ENCODE data around the gene FAT1. TPM values are rescaled to one million over a fixed set of nuclear protein-coding genes. Genes with fewer than 3 reads are reported as not detected.

FAT1 gene
- total and polyA plus RNA-seq, 2 donors (not counting 1 experiment from before 2014, with no cell fraction given) = 151 to 729 TPM

GRCh38 chr4:186738421-186738820 is 14.8 kb upstream of the FAT1 start:
- no peaks in the 10 kb centered on the region for H3K36me3 ChIP-seq (ENCODE audit: control insufficient read depth, insufficient read depth, low read length)
- no peak for DNase-seq (ENCODE audit: low read depth in 2 of 2)
- H3K9ac ChIP-seq (ENCODE audit: insufficient read depth, low read length) = no peak overlapping the region
- no peaks in the 10 kb centered on the region for H3K79me2 ChIP-seq (ENCODE audit: control insufficient read depth, insufficient read depth, low read length)
- no peak overlapping the region for H3K4me2 ChIP-seq (ENCODE audit: extremely low read depth, insufficient read depth, low read length)
- H4K20me1 ChIP-seq (ENCODE audit: control insufficient read depth, extremely low read depth, insufficient read depth, low read length) = no peaks in the 10 kb centered on the region
- H3K27me3 ChIP-seq (ENCODE audit: control insufficient read depth, insufficient read depth, low read length) = no peaks in the 10 kb centered on the region
- H3K9me3 ChIP-seq (ENCODE audit: control insufficient read depth, insufficient read depth, low read depth, low read length) = no peaks in the 10 kb centered on the region
- H2AFZ ChIP-seq (ENCODE audit: low read length) = no peak overlapping the region
- H3K27ac ChIP-seq (ENCODE audit: insufficient read depth, low read length) = no peak overlapping the region
- TF ChIP-seq CTCF (conservative IDR thresholded peaks at IDR 0.05 in 1 of 2, IDR thresholded peaks at IDR 0.05 in 1 of 2; ENCODE audit: low read depth in 1 of 2, low read length in 2 of 2) (no peak), EZH2 (IDR thresholded peaks at IDR 0.05; ENCODE audit: low read length, missing control alignments) (no peak)
- no peaks in the 10 kb centered on the region for H3K4me1 ChIP-seq (ENCODE audit: control insufficient read depth, extremely low read depth, insufficient read depth, low read length)
- H3K4me3 ChIP-seq (replicated peaks in 1 of 4; ENCODE audit: control extremely low read depth in 1 of 4, insufficient read depth in 1 of 4, low read depth in 3 of 4, low read length in 4 of 4) = no peak overlapping the region

- Histone ChIP-seq H3K27me3 (ENCODE audit: control insufficient read depth, insufficient read depth, low read length) (no peaks in the 10 kb centered on the region), H4K20me1 (ENCODE audit: control insufficient read depth, extremely low read depth, insufficient read depth, low read length) (no peaks in the 10 kb centered on the region), H3K9ac (ENCODE audit: insufficient read depth, low read length) (no peak overlapping the region), H3K9me3 (ENCODE audit: control insufficient read depth, insufficient read depth, low read depth, low read length) (no peaks in the 10 kb centered on the region), H3K4me3 (replicated peaks in 1 of 4; ENCODE audit: control extremely low read depth in 1 of 4, insufficient read depth in 1 of 4, low read depth in 3 of 4, low read length in 4 of 4) (no peak overlapping the region), H3K79me2 (ENCODE audit: control insufficient read depth, insufficient read depth, low read length) (no peaks in the 10 kb centered on the region), H2AFZ (ENCODE audit: low read length) (no peak overlapping the region), H3K4me2 (ENCODE audit: extremely low read depth, insufficient read depth, low read length) (no peak overlapping the region), H3K27ac (ENCODE audit: insufficient read depth, low read length) (no peak overlapping the region), H3K36me3 (ENCODE audit: control insufficient read depth, insufficient read depth, low read length) (no peaks in the 10 kb centered on the region), H3K4me1 (ENCODE audit: control insufficient read depth, extremely low read depth, insufficient read depth, low read length) (no peaks in the 10 kb centered on the region)
- DNase-seq (ENCODE audit: low read depth in 2 of 2) = no peak
- TF ChIP-seq EZH2 (IDR thresholded peaks at IDR 0.05; ENCODE audit: low read length, missing control alignments) = no peak
Measured at GRCh38 chr4:186737427-186737826, 13.8 kb upstream of the FAT1 start.

DNA sequence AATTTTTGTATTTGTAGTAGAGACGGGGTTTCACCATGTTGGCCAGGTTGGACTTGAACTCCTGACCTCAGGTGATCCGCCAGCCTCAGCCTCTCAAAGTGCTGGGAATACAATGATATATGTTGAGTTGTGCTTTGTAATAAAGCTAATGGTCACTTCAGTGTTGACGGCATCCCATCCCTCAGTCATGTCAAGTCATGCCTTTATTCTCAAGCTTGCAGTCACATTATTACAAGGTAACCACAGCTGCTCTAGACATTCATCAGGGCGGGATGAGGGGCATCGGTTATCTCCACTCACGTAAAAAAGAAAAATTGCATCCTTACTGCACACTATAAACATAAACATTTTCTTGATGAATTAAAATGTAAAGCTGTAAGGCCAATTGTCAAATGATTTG is 12.8 kb upstream of the FAT1 start:
- DNase-seq (ENCODE audit: low read depth in 2 of 2) = no peak
- Histone ChIP-seq H3K79me2 (ENCODE audit: control insufficient read depth, insufficient read depth, low read length) (no peaks in the 10 kb centered on the region), H3K27ac (ENCODE audit: insufficient read depth, low read length) (no peak overlapping the region)

More for the DNA sequence above, 12.8 kb upstream of the FAT1 start:
- no peaks in the 10 kb centered on the region for H4K20me1 ChIP-seq (ENCODE audit: control insufficient read depth, extremely low read depth, insufficient read depth, low read length)
- no peak overlapping the region for H3K9ac ChIP-seq (ENCODE audit: insufficient read depth, low read length)
- H3K4me1 ChIP-seq (ENCODE audit: control insufficient read depth, extremely low read depth, insufficient read depth, low read length) = no peaks in the 10 kb centered on the region
- H3K9me3 ChIP-seq (ENCODE audit: control insufficient read depth, insufficient read depth, low read depth, low read length) = no peaks in the 10 kb centered on the region
- H2AFZ ChIP-seq (ENCODE audit: low read length) = no peak overlapping the region
- H3K27me3 ChIP-seq (ENCODE audit: control insufficient read depth, insufficient read depth, low read length) = no peaks in the 10 kb centered on the region
- H3K4me2 ChIP-seq (ENCODE audit: extremely low read depth, insufficient read depth, low read length) = no peak overlapping the region
- TF ChIP-seq CTCF (conservative IDR thresholded peaks at IDR 0.05 in 1 of 2, IDR thresholded peaks at IDR 0.05 in 1 of 2; ENCODE audit: low read depth in 1 of 2, low read length in 2 of 2) = no peak
- no peak for TF ChIP-seq EZH2 (IDR thresholded peaks at IDR 0.05; ENCODE audit: low read length, missing control alignments)
- no peaks in the 10 kb centered on the region for H3K36me3 ChIP-seq (ENCODE audit: control insufficient read depth, insufficient read depth, low read length)
- no peak overlapping the region for H3K4me3 ChIP-seq (replicated peaks in 1 of 4; ENCODE audit: control extremely low read depth in 1 of 4, insufficient read depth in 1 of 4, low read depth in 3 of 4, low read length in 4 of 4)

All from fibroblast of lung (primary cell).